GM12801 (cell line): ENCODE data around the gene ME1.

ENCODE experiments used
- CTCF ChIP-seq: IDR thresholded peaks from one replicate; pipeline ENCODE4 v1.5.1; 2011; ENCODE audit warnings: control low read depth; ENCODE audit not compliant: insufficient read length; ENCODE audit errors: extremely low read depth

Gene ME1

DNA sequence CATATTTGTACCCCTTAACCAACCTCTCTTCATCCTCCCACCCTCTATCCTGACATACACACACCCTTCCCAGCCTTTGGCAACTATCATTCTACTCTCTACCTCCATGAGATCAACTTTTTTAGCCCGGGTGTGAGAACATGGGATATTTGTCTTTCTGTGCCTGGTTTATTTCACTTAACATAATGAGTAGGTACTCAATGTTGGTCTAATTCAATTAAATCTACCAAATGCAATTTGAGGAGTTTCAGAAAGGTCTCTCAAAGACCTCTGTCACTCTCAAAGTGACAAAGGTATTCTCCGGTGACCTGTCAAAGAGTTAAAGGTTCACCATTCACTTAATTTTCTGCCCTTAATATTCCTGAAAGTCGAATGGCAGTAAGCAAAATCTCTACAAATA, 87.7 kb downstream of the ME1 start:
- TF ChIP-seq CTCF = no peak

- no peak for TF ChIP-seq CTCF
These were observed 89.1 kb downstream of the ME1 start for GRCh38 chr6:83341765-83342164.

DNA sequence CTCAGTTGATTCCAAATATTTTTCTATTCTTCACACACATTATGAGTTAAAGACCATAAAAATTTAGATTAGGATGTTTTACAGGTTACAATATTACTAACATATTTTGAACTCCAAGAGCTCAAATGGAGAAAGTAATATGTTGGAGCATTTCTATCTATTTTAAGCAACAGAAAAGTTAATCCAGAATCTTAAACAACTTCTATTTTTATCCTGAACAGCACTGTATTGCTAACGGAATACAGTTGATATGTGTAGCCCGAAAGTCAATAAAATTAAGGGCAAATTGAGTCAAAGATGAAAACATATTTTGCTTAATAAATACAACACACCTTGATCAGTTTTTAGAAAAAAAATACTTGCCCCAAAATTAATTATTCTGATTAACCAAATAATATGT, 97.4 kb downstream of the ME1 start:
- no peak for TF ChIP-seq CTCF

DNA sequence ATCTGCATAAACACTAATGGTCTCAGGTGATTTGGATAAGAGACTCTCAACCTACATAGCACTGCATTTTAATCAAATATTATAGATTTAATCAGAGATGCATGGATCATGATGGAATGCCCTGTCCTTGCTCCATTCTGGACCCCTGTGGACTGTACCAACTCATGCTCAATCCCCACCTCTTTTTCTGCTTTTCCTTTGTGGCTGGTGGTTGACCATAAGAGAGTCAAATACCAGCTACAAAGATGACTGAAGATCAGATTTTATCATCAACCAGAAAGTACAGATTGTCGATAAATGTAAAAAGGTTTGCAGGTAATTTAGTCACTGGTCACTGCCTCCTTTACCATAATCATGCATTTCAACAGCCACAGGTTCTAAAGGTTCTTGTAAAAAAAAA, 116.2 kb downstream of the ME1 start:
- TF ChIP-seq CTCF = no peak

- no peak for TF ChIP-seq CTCF
These were observed 117.0 kb downstream of the ME1 start for GRCh38 chr6:83313882-83314281.

DNA sequence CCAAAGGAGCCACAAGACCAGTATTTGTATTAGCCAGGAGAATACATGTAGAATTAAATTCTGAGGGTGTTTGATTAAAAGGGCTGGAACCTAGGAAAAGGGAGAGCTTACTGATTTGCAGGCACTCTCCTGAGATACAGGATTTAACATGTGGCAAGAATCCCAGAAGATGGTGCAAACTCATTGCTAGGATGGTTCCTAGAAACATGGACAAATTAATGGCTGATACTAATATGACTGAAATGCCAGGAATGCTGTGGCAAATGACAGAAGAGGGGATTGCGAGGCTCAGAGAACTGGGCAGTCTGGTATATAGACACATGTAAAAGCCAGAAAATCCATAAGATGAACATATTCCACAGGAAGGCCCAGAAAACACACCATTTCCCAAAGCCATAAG, 119.6 kb downstream of the ME1 start:
- no peak for TF ChIP-seq CTCF

- TF ChIP-seq CTCF = no peak
These were observed 120.8 kb downstream of the ME1 start for GRCh38 chr6:83310046-83310445.

GRCh38 chr6:83309344-83309743, 121.5 kb downstream of the ME1 start:
- TF ChIP-seq CTCF = no peak
